ENCODE measurements around the gene ATP13A3.
"Not testable (repeated sequence)": the region's sequence is repeated elsewhere in the genome, so short reads cannot be mapped to it uniquely, and the experiment has no call there.

The ATP13A3 gene

GRCh38 chr3:194483850-194484249 lies 3.0 kb downstream of the ATP13A3 start:
- no peak for TF ChIP-seq CTCF (IDR thresholded peaks at IDR 0.05; ENCODE audit: insufficient read depth, low read depth, low read length, missing control alignments)
- DNase-seq (ENCODE audit: low read depth): no peak
- no peak overlapping the region for H3K4me3 ChIP-seq (ENCODE audit: low read length)

- not testable (repeated sequence) for H3K4me3 ChIP-seq (ENCODE audit: low read length); DNase-seq (ENCODE audit: low read depth)
Measured at GRCh38 chr3:194482830-194483229, 4.0 kb downstream of the ATP13A3 start.

GRCh38 chr3:194482196-194482593 lies 4.6 kb downstream of the ATP13A3 start:
- no peak overlapping the region for H3K4me3 ChIP-seq (ENCODE audit: low read length)
- TF ChIP-seq CTCF (IDR thresholded peaks at IDR 0.05; ENCODE audit: insufficient read depth, low read depth, low read length, missing control alignments): no peak
- DNase-seq (ENCODE audit: low read depth): no peak

GRCh38 chr3:194481525-194482195 lies 5.1 kb downstream of the ATP13A3 start:
- no peak for TF ChIP-seq CTCF (IDR thresholded peaks at IDR 0.05; ENCODE audit: insufficient read depth, low read depth, low read length, missing control alignments)
- DNase-seq (ENCODE audit: low read depth): no peak
- H3K4me3 ChIP-seq (ENCODE audit: low read length): no peak overlapping the region

GRCh38 chr3:194481103-194481502 lies 5.7 kb downstream of the ATP13A3 start:
- peak; percentile 58 for DNase-seq (ENCODE audit: low read depth)

GRCh38 chr3:194476784-194477183 lies 10.0 kb downstream of the ATP13A3 start:
- TF ChIP-seq CTCF (IDR thresholded peaks at IDR 0.05; ENCODE audit: insufficient read depth, low read depth, low read length, missing control alignments): no peak
- DNase-seq (ENCODE audit: low read depth): no peak
- H3K4me3 ChIP-seq (ENCODE audit: low read length): no peak overlapping the region

More at GRCh38 chr3:194481103-194481502, 5.7 kb downstream of the ATP13A3 start:
- no peak for TF ChIP-seq CTCF (IDR thresholded peaks at IDR 0.05; ENCODE audit: insufficient read depth, low read depth, low read length, missing control alignments)
- H3K4me3 ChIP-seq (ENCODE audit: low read length): no peak overlapping the region

- TF ChIP-seq CTCF (IDR thresholded peaks at IDR 0.05; ENCODE audit: insufficient read depth, low read depth, low read length, missing control alignments): no peak
- no peak for DNase-seq (ENCODE audit: low read depth)
- no peak overlapping the region for H3K4me3 ChIP-seq (ENCODE audit: low read length)
Measured at GRCh38 chr3:194475978-194476377, 10.8 kb downstream of the ATP13A3 start.
